Activated CD4-positive, CD25-positive, alpha-beta regulatory T cell treated with anti-CD3 and anti-CD28 coated beads, Interleukin-2, amount 50 U/mL, for 72 hours (primary cell): ENCODE data around the gene CCNK.

Experiments
- DNase-seq: peaks from one replicate; pipeline ENCODE4 v3.0.0; 2021

The CCNK gene

GRCh38 chr14:99556134-99556791 lies 75.1 kb downstream of the CCNK start:
- DNase-seq, result no peak

- DNase-seq, result no peak
Observed at GRCh38 chr14:99559286-99559990, 78.2 kb downstream of the CCNK start.

- no peak for DNase-seq
Observed at GRCh38 chr14:99560403-99560802, 79.2 kb downstream of the CCNK start.

GRCh38 chr14:99560922-99561683 lies 79.9 kb downstream of the CCNK start:
- DNase-seq, result no peak

GRCh38 chr14:99561864-99562263 lies 80.7 kb downstream of the CCNK start:
- DNase-seq, result no peak
